ENCODE data around the gene ADAM22.

ADAM22 gene

DNA sequence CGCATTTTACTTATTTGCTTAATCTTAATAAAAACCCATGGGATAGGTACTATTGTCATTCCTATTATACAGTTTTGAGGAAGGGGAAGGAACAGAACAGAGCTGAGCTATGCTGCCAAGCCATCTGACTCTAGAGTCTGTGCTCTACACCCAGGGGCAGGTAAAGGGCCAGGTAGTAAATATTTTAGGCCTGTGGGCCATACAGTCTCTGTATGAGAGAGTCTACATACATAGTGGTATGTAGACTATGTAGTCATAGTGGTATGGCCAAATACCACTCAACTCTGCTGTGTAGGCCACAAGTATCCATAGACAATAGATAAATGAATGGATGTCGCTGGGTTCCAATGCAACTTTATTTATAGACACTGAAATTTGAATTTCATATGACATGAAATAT is 289.2 kb downstream of the ADAM22 start:
- Histone ChIP-seq H3K27me3 (replicated peaks; ENCODE audit: insufficient read depth, low read length) (no peaks in the 10 kb centered on the region), H3K9me2 (replicated peaks; ENCODE audit: insufficient read depth, low read length) (no peaks in the 10 kb centered on the region), H3K4me2 (ENCODE audit: low read depth, low read length) (no peak overlapping the region), H2AFZ (ENCODE audit: low read length) (no peak overlapping the region), H3K4me1 (ENCODE audit: low read length) (0 out of 2 replicates have a peak, but pooled peaks cover 8% of the 10 kb centered on the region), H3K79me2 (ENCODE audit: low read length) (no peaks in the 10 kb centered on the region), H3K9me3 (replicated peaks; ENCODE audit: insufficient read depth, low read length) (no peaks in the 10 kb centered on the region), H3K4me3 (ENCODE audit: low read length) (no peak overlapping the region), H3K27ac (ENCODE audit: low read length) (no peak overlapping the region), H3K9ac (ENCODE audit: low read length) (no peak overlapping the region), H3F3A (ENCODE audit: insufficient read depth, low read length) (peaks cover 11% of the 10 kb centered on the region), H3K36me3 (replicated peaks; ENCODE audit: insufficient read depth, low read length) (no peaks in the 10 kb centered on the region), H4K20me1 (ENCODE audit: insufficient read depth, low read length) (no peaks in the 10 kb centered on the region)
- TF ChIP-seq, protein P1, sequence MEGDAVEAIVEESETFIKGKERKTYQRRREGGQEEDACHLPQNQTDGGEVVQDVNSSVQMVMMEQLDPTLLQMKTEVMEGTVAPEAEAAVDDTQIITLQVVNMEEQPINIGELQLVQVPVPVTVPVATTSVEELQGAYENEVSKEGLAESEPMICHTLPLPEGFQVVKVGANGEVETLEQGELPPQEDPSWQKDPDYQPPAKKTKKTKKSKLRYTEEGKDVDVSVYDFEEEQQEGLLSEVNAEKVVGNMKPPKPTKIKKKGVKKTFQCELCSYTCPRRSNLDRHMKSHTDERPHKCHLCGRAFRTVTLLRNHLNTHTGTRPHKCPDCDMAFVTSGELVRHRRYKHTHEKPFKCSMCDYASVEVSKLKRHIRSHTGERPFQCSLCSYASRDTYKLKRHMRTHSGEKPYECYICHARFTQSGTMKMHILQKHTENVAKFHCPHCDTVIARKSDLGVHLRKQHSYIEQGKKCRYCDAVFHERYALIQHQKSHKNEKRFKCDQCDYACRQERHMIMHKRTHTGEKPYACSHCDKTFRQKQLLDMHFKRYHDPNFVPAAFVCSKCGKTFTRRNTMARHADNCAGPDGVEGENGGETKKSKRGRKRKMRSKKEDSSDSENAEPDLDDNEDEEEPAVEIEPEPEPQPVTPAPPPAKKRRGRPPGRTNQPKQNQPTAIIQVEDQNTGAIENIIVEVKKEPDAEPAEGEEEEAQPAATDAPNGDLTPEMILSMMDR (IDR thresholded peaks at IDR 0.05; ENCODE audit: low read length), result no peak
- TF ChIP-seq EZH2 (optimal IDR thresholded peaks at IDR 0.05; ENCODE audit: low read depth, low read length), result no peak
- no peak for DNase-seq

DNA sequence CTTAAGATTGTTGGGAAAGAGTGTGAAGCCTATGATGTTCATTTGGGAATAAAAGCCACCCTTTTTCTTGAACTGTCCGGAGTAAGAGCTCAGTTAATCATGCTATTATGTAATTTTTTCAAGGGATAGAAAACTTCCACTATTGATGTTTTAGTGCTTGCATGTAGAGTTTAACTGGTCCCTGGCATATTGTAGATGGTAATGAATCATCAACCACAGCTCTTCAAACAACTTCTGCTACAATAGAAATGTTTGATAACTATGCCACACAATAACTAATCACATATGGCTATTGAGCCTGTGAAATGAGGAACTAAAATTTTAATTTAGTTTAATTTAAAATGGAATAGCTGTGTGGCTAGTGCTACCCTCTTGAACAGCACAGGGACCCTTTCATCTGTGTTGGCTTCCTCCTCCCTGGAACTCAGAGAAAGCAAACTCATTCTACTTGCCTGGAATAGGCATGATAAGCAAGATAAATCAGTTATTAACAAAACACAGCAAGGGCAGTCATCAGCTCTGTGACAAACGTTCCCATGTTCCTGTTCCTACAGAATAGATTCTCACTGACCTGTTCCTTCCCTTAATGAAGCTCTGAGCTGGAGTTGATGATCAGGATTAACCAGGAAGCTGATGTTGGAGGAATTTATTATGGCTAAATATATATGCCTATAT is 290.7 kb downstream of the ADAM22 start:
- Histone ChIP-seq H4K20me1 (ENCODE audit: insufficient read depth, low read length) (no peaks in the 10 kb centered on the region), H3K9me3 (replicated peaks; ENCODE audit: insufficient read depth, low read length) (no peaks in the 10 kb centered on the region), H3F3A (ENCODE audit: insufficient read depth, low read length) (no peaks in the 10 kb centered on the region), H3K4me1 (ENCODE audit: low read length) (0 out of 2 replicates have a peak, but pooled peaks cover 6% of the 10 kb centered on the region), H3K4me2 (ENCODE audit: low read depth, low read length) (no peak overlapping the region), H3K27ac (ENCODE audit: low read length) (no peak overlapping the region), H3K9me2 (replicated peaks; ENCODE audit: insufficient read depth, low read length) (no peaks in the 10 kb centered on the region), H3K9ac (ENCODE audit: low read length) (no peak overlapping the region), H3K36me3 (replicated peaks; ENCODE audit: insufficient read depth, low read length) (no peaks in the 10 kb centered on the region), H3K79me2 (ENCODE audit: low read length) (no peaks in the 10 kb centered on the region), H2AFZ (ENCODE audit: low read length) (no peak overlapping the region), H3K27me3 (replicated peaks; ENCODE audit: insufficient read depth, low read length) (no peaks in the 10 kb centered on the region), H3K4me3 (ENCODE audit: low read length) (no peak overlapping the region)
- TF ChIP-seq, protein P1 (IDR thresholded peaks at IDR 0.05; ENCODE audit: low read length), result no peak
- TF ChIP-seq EZH2 (optimal IDR thresholded peaks at IDR 0.05; ENCODE audit: low read depth, low read length) (no peak), EZH2phosphoT487 (IDR thresholded peaks at IDR 0.05; ENCODE audit: low read length) (no peak)
- DNase-seq, result no peak

DNA sequence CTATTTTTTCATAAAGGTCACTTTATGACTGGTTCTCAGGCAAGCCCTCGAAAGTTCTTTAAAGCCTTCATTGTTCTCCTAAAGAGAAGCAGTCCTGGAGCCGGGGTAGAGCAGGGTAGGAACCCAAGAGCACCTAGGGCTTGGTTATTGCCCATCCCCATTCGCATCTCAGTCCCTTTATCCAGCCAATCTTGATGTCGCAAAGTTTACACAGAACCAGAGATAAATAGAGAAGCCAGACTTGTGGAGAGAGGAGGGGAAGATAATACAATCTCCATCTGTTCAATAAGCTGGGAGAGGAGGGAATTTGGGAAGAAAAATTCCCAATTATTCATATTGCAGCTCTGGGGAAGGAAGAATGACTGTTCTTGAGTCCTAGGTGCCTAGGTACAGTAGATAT is 292.1 kb downstream of the ADAM22 start:
- Histone ChIP-seq H2AFZ (ENCODE audit: low read length) (no peak overlapping the region), H3K4me1 (ENCODE audit: low read length) (no peaks in the 10 kb centered on the region), H3F3A (ENCODE audit: insufficient read depth, low read length) (no peaks in the 10 kb centered on the region), H3K27me3 (replicated peaks; ENCODE audit: insufficient read depth, low read length) (no peaks in the 10 kb centered on the region), H3K9me2 (replicated peaks; ENCODE audit: insufficient read depth, low read length) (no peaks in the 10 kb centered on the region), H3K79me2 (ENCODE audit: low read length) (no peaks in the 10 kb centered on the region), H3K4me2 (ENCODE audit: low read depth, low read length) (no peak overlapping the region), H4K20me1 (ENCODE audit: insufficient read depth, low read length) (no peaks in the 10 kb centered on the region), H3K36me3 (replicated peaks; ENCODE audit: insufficient read depth, low read length) (no peaks in the 10 kb centered on the region), H3K4me3 (ENCODE audit: low read length) (no peak overlapping the region), H3K9ac (ENCODE audit: low read length) (no peak overlapping the region), H3K27ac (ENCODE audit: low read length) (no peak overlapping the region), H3K9me3 (replicated peaks; ENCODE audit: insufficient read depth, low read length) (no peaks in the 10 kb centered on the region)
- no peak for DNase-seq
- no peak for TF ChIP-seq EZH2phosphoT487 (IDR thresholded peaks at IDR 0.05; ENCODE audit: low read length)
- TF ChIP-seq, protein P1 (IDR thresholded peaks at IDR 0.05; ENCODE audit: low read length), result no peak
